Endothelial cell (in vitro differentiated cells): ENCODE data around the gene TSPAN8. TPM values are rescaled to one million over a fixed set of nuclear protein-coding genes. Genes with fewer than 3 reads are reported as not detected.

Experiments
- DNase-seq: peaks from one replicate; pipeline ENCODE4 v3.0.0; 2021; ENCODE audit warnings: low spot score
- H3K27ac Mint-ChIP-seq: one replicate; pipeline ENCODE4 v1.8.0; 2021; ENCODE audit warnings: mixed read lengths, inconsistent platforms; ENCODE audit not compliant: unreplicated experiment
- H3K27me3 Mint-ChIP-seq: one replicate; pipeline ENCODE4 v1.8.0; 2021; ENCODE audit warnings: mild to moderate bottlenecking, moderate library complexity, mixed read lengths, inconsistent platforms; ENCODE audit not compliant: unreplicated experiment
- H3K36me3 Mint-ChIP-seq: one replicate; pipeline ENCODE4 v1.8.0; 2021; ENCODE audit warnings: mild to moderate bottlenecking, low read depth, mixed read lengths, inconsistent platforms; ENCODE audit not compliant: unreplicated experiment
- H3K4me1 Mint-ChIP-seq: one replicate; pipeline ENCODE4 v1.8.0; 2021; ENCODE audit warnings: mild to moderate bottlenecking, mixed read lengths, inconsistent platforms; ENCODE audit not compliant: unreplicated experiment
- H3K4me3 Mint-ChIP-seq: one replicate; pipeline ENCODE4 v1.8.0; 2021; ENCODE audit warnings: mild to moderate bottlenecking, mixed read lengths, inconsistent platforms; ENCODE audit not compliant: unreplicated experiment
- H3K9me3 Mint-ChIP-seq: one replicate; pipeline ENCODE4 v1.8.0; 2021; ENCODE audit warnings: mixed read lengths, inconsistent platforms; ENCODE audit not compliant: unreplicated experiment
- total RNA-seq: library from RNA; stranded (reverse); fragmentation: NEBNext Ultra II Directional; extraction: Animal tissue kit (Norgen Biotek cat#: 25700); gene quantifications from one replicate; pipeline ENCODE4 v1.2.1, GENCODE V29; 2021; ENCODE audit not compliant: unreplicated experiment
- TF ChIP-seq, protein P1 (sequence below): fragments of 200-600 bp; sonication (generic); IDR thresholded peaks from one replicate; pipeline ENCODE4 v1.5.0; 2021; ENCODE audit warnings: antibody characterized with exemption; ENCODE audit not compliant: unreplicated experiment

TSPAN8 gene
- total RNA-seq, 1 donor from 2014 or later, result not detected

DNA sequence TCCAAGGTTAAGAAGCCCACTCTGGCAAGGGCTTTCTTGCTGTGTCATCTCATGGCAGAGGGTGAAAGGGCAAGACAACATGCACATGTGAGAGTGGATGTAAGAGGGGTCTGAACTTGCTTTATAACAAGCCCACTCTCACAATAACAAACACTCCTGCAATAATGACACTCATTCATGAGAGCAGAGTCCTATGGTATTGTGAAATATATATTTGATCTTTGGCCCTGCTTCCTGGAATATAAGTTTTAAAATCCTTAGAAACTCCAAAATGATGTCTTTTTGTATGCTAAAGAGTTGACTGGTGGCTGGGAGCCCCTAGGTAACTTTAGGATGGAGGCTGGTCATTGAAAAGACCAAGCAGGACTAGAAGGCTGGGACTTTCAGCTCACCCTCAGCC lies 51.8 kb downstream of the TSPAN8 start:
- H3K9me3 Mint-ChIP-seq, result peaks cover 2% of the 10 kb centered on the region
- TF ChIP-seq, protein P1, sequence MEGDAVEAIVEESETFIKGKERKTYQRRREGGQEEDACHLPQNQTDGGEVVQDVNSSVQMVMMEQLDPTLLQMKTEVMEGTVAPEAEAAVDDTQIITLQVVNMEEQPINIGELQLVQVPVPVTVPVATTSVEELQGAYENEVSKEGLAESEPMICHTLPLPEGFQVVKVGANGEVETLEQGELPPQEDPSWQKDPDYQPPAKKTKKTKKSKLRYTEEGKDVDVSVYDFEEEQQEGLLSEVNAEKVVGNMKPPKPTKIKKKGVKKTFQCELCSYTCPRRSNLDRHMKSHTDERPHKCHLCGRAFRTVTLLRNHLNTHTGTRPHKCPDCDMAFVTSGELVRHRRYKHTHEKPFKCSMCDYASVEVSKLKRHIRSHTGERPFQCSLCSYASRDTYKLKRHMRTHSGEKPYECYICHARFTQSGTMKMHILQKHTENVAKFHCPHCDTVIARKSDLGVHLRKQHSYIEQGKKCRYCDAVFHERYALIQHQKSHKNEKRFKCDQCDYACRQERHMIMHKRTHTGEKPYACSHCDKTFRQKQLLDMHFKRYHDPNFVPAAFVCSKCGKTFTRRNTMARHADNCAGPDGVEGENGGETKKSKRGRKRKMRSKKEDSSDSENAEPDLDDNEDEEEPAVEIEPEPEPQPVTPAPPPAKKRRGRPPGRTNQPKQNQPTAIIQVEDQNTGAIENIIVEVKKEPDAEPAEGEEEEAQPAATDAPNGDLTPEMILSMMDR, result no peak
- H3K27ac Mint-ChIP-seq, result no peak overlapping the region
- peaks cover 2% of the 10 kb centered on the region for H3K36me3 Mint-ChIP-seq
- H3K4me1 Mint-ChIP-seq, result no peaks in the 10 kb centered on the region
- H3K27me3 Mint-ChIP-seq, result no peaks in the 10 kb centered on the region
- no peak for DNase-seq
- H3K4me3 Mint-ChIP-seq, result no peak overlapping the region

DNA sequence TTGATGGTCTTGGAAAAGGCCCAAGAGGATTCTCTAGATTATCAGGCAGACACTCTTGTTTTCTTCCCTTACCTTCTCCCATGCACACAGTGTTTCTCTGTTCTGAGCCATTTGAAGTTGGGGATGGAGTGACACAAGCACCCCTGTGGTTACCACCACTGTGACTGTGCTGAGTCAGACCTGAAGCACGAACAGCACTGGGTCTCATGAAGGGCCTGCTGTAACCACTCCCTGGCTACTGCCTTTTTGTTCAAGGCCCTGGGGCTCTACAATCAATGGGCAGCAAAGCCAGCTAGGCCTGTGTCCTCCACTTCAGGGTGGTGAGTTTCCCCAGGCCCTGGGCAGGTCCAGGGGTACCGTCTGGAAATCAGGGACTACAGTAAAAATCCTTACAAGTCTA lies 65.5 kb downstream of the TSPAN8 start:
- no peak for DNase-seq
- Mint-ChIP-seq H3K4me3 (no peak overlapping the region), H3K36me3 (no peaks in the 10 kb centered on the region), H3K9me3 (peaks cover 4% of the 10 kb centered on the region), H3K27me3 (no peaks in the 10 kb centered on the region), H3K27ac (no peak overlapping the region), H3K4me1 (no peaks in the 10 kb centered on the region)
- TF ChIP-seq, protein P1, result no peak

DNA sequence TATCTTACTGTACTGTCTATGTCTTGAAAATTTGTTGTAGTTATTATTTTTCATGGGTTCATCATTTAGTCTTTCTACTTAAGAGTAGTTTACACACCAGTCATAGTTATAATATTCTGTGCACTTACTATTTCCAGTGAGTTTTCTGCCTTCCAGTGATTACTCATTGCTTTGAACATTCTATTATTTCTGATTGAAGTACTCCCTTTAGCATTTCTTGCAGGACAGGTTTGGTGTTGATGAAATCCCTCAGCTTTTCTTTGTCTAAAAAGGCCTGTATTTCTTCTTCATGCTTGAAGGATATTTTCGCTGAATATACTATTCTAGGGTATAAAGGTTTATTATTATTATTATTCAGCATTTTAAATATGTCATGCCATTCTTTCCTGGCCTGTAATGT lies 66.8 kb downstream of the TSPAN8 start:
- Mint-ChIP-seq H3K9me3 (peaks cover 4% of the 10 kb centered on the region), H3K27ac (no peak overlapping the region), H3K4me3 (no peak overlapping the region), H3K36me3 (no peaks in the 10 kb centered on the region), H3K27me3 (no peaks in the 10 kb centered on the region), H3K4me1 (no peaks in the 10 kb centered on the region)
- no peak for DNase-seq
- TF ChIP-seq, protein P1, result no peak

DNA sequence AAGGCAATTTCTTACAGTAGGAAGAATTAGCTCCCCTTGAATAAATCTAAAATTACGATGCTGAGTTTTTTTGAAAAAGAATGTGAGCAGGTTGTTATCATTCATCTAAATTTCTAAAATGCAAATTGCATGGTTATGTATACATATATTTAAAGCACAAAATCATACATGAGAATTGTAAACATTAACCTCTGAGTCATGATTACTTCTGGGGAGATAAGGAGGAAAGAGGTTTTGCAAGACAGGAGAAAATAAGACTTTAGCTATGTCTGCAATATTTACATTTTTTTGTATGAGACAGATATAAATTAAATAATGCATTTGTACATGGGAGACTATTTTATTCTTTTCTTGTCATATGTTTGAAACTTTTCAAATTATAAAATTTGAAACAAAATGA lies 72.2 kb downstream of the TSPAN8 start:
- no peak for DNase-seq
- no peaks in the 10 kb centered on the region for H3K9me3 Mint-ChIP-seq
- H3K27me3 Mint-ChIP-seq, result no peaks in the 10 kb centered on the region
- no peaks in the 10 kb centered on the region for H3K36me3 Mint-ChIP-seq
- H3K4me1 Mint-ChIP-seq, result no peaks in the 10 kb centered on the region
- H3K4me3 Mint-ChIP-seq, result no peak overlapping the region
- no peak overlapping the region for H3K27ac Mint-ChIP-seq
- TF ChIP-seq, protein P1, result no peak

DNA sequence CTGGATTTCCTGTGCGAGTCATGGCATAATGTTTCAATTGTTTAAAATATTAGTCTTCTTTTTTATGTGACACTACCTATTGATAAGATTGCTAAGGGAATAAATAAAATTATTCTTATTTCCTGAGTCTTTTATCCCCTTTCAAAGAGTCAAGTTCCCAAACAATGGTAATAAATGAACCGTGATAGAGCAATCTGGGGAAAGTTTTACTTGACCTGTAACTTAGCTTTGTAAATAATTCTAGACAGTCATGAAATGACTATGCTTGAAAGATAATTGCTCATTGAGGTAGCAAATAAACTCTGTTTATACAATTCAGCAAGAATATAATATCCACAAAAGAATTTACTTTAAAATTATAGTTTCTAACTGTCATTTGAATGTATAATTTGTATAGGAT lies 82.1 kb downstream of the TSPAN8 start:
- Mint-ChIP-seq H3K9me3 (no peaks in the 10 kb centered on the region), H3K36me3 (no peaks in the 10 kb centered on the region), H3K4me3 (no peak overlapping the region), H3K27ac (no peak overlapping the region), H3K4me1 (no peaks in the 10 kb centered on the region), H3K27me3 (no peaks in the 10 kb centered on the region)
- no peak for DNase-seq
- TF ChIP-seq, protein P1, result no peak

Other genes with a start within 250 kb of the TSPAN8 start
- gene PTPRR, start 237.3 kb downstream of the TSPAN8 start, total RNA-seq, result 0.33 TPM